Measurements from ENCODE around the gene PALB2. TPM values are rescaled to one million over a fixed set of nuclear protein-coding genes. Genes with fewer than 3 reads are reported as not detected.
A peak's percentile ranks its signal among the peaks of the same experiment; 100 is the strongest.
"Not testable (repeated sequence)": the region's sequence is repeated elsewhere in the genome, so short reads cannot be mapped to it uniquely, and the experiment has no call there.

The PALB2 gene
- total RNA-seq, 1 donor from 2014 or later: 8.5 TPM

DNA sequence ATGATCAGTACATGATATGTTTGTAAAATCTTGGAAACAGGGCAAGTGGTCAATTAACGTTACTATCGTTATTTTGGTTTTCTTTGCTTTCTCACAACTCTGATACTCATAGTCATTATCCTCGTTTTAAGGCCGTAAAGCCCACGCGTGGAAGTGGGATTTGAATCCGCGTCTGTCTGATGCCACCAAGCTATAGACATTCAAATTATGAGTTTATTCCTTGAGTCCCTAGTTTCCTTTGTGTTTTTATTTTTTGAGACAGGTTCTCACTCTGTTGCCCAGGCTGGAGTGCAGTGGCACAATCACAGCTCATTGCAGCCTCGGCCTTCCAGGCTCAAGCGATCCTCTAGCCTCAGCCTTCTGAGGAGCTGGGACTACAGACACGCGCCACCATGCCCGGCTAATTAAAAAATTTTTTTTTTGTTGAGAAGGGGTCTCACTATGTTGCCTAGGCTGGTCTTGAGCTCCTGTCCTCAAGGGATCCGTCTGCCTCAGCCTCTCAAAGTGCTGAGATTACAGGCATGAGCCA is 1.2 kb upstream of the PALB2 start:
- TF ChIP-seq, protein P1, sequence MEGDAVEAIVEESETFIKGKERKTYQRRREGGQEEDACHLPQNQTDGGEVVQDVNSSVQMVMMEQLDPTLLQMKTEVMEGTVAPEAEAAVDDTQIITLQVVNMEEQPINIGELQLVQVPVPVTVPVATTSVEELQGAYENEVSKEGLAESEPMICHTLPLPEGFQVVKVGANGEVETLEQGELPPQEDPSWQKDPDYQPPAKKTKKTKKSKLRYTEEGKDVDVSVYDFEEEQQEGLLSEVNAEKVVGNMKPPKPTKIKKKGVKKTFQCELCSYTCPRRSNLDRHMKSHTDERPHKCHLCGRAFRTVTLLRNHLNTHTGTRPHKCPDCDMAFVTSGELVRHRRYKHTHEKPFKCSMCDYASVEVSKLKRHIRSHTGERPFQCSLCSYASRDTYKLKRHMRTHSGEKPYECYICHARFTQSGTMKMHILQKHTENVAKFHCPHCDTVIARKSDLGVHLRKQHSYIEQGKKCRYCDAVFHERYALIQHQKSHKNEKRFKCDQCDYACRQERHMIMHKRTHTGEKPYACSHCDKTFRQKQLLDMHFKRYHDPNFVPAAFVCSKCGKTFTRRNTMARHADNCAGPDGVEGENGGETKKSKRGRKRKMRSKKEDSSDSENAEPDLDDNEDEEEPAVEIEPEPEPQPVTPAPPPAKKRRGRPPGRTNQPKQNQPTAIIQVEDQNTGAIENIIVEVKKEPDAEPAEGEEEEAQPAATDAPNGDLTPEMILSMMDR (conservative IDR thresholded peaks at IDR 0.05; ENCODE audit: low read depth, low read length): no peak
- no peak for DNase-seq (ENCODE audit: low read depth)
- H3K4me3 ChIP-seq (ENCODE audit: low read depth, low read length): peak overlapping the region; percentile 100

DNA sequence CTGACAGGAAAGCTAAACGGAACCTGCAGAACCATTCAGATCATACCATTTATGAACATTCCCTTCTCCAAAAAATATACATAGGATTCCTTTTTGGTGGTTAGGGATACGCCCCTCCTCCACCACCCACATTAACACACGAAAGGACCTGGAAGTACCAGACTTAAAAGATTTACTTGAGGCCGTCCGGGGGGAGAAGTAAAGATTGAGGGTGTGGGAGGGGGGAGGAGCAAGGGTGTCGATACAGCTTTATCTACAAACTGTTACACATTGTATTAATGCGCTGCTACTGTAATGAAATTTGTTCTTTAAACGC is 537 bp downstream of the PALB2 start:
- peak overlapping the region; percentile 100 for H3K4me3 ChIP-seq (ENCODE audit: low read depth, low read length)
- DNase-seq (ENCODE audit: low read depth): no peak
- TF ChIP-seq, protein P1 (conservative IDR thresholded peaks at IDR 0.05; ENCODE audit: low read depth, low read length): no peak

DNA sequence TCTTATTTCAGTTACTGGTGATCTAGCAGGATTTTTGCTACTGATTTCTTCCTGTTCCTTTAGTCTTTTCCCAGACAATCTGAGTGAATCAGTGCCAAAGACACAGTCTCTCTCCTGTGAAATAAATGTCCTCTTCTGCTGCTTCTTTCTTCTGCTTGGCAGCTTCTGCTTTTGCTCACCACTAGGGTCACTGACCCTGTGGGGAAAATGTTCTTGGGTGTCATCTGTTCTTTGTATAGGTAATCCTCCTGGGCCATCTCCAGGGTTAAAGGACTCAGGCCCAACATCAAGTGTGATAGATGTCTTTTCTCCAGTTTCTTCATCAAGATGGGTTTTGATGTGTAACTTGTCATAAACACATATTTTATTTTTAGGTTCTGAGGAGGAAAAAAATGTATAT is 5.2 kb downstream of the PALB2 start:
- H3K4me3 ChIP-seq (ENCODE audit: low read depth, low read length): no peak overlapping the region
- TF ChIP-seq, protein P1 (conservative IDR thresholded peaks at IDR 0.05; ENCODE audit: low read depth, low read length): no peak
- no peak for DNase-seq (ENCODE audit: low read depth)

DNA sequence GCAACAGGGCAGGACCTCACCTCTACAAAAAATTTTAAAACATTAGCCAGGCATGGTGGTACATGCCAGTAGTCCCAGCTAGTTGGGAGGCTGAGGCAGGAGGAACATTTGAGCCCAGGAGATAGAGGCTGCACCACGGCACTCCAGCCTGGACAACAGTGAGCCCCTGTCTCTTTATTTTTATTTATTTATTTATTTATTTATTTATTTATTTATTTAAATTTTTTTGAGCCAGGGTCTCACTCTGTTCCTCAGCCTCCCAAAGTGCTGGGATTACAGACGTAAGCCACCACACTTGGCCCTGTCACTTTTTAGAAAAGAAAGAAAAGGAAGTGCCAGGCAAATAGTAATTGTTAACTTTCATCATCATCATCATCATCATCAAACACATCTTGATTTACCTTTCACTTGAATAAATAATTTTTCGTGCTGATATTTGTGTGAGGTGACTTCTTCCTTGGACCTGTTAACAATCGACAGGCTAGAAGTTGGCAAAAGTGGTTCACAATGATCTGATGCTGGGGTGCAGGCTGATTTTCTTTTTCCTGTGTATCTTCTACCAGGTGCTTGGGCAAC is 6.6 kb downstream of the PALB2 start:
- no peak overlapping the region for H3K4me3 ChIP-seq (ENCODE audit: low read depth, low read length)
- TF ChIP-seq, protein P1 (conservative IDR thresholded peaks at IDR 0.05; ENCODE audit: low read depth, low read length): no peak
- DNase-seq (ENCODE audit: low read depth): no peak

DNA sequence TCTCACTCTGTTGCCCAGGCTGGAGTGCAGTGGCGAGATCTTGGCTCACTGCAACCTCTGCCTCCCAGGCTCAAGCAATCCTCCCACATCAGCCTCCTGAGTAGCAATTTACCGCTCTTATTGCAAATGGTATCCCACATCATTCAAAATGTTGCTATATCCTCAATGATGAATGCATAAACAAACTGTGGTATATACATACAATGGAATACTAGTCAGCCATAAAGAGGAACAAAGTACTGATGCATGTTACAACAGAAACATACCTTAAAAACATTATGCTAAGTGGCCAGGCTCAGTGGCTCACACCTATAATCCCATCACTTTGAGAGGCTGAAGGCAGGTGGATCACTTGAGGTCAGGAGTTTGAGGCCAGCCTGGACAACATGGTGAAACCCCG is 9.2 kb downstream of the PALB2 start:
- DNase-seq (ENCODE audit: low read depth); H3K4me3 ChIP-seq (ENCODE audit: low read depth, low read length): not testable (repeated sequence)

DNA sequence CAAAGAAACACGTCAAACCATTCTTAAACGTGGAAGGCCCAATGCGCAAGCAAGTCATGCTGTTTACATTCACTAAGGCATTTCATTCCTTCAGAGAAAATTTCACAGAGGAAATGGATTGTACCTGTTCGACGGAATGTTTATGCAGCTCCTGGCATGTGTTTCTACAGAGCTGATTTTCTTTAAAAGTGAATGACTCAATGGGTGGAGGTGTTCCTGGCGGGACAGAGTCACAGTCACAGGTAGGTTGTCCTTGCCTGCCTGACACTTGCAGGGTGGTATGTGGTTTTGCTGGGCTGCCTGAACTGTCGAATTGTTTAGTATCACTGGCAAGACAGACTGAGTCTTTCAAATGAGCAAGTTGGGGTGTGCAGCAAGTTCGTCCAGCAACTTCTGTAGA is 11.6 kb downstream of the PALB2 start:
- no peak for DNase-seq (ENCODE audit: low read depth)
- TF ChIP-seq, protein P1 (conservative IDR thresholded peaks at IDR 0.05; ENCODE audit: low read depth, low read length): no peak
- H3K4me3 ChIP-seq (ENCODE audit: low read depth, low read length): no peak overlapping the region

DNA sequence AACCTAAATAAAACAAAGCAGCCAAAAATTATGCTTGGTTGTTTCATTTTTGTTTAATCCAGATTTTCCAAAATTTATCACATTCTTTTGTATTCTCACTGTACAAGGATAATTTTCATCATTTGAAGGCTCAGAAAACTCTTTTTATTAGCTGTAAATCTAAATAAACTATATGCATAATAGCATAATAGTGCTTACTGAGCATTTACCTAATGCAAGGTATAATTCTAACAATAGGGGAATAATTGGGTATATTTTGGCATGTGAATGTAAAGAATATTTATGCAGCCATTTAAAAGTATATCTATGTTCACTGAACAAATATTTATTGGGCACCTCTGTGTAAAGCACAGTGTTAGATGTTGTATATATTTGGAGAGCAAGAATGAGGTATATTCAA is 17.0 kb downstream of the PALB2 start:
- no peak for DNase-seq (ENCODE audit: low read depth)
- no peak overlapping the region for H3K4me3 ChIP-seq (ENCODE audit: low read depth, low read length)

More for the DNA sequence above, 17.0 kb downstream of the PALB2 start:
- TF ChIP-seq, protein P1 (conservative IDR thresholded peaks at IDR 0.05; ENCODE audit: low read depth, low read length): no peak
